ENCODE data around the gene CCDC158. TPM values are rescaled to one million over a fixed set of nuclear protein-coding genes. Genes with fewer than 3 reads are reported as not detected.
"Not testable (repeated sequence)": the region's sequence is repeated elsewhere in the genome, so short reads cannot be mapped to it uniquely, and the experiment has no call there.

Gene CCDC158
- total RNA-seq, 2 donors from 2014 or later: not detected

DNA sequence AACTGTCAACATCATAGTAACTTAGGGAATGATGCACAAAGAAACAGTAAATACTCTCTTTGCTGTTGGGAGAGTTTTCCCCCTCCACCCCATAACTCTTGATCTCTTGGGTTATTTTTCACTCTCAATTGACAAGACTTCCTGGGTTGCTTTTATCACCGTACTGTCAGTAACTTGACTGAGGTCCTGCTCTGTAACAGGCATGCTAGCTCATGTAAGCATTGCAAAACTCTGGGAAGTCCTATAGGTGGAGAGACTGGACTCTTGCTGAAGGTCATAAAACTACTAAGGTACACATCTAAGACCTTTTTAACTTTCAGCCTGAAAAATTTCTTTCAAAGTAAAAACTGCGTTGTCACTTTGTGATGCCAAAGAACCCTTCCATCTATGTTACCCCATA is 25.0 kb upstream of the CCDC158 start:
- no peak overlapping the region for H3K4me3 Mint-ChIP-seq
- H3K27ac Mint-ChIP-seq: no peak overlapping the region
- peaks cover 23% of the 10 kb centered on the region for H3K27me3 Mint-ChIP-seq (ENCODE audit: low read depth)
- ATAC-seq (replicated peaks in 1 of 2) (no peak), DNase-seq (no peak)
- H3K9me3 Mint-ChIP-seq: no peaks in the 10 kb centered on the region
- H3K36me3 Mint-ChIP-seq (ENCODE audit: insufficient read depth in 2 of 2): no peaks in the 10 kb centered on the region
- peaks cover 6% of the 10 kb centered on the region for H3K4me1 Mint-ChIP-seq (ENCODE audit: low read depth)

DNA sequence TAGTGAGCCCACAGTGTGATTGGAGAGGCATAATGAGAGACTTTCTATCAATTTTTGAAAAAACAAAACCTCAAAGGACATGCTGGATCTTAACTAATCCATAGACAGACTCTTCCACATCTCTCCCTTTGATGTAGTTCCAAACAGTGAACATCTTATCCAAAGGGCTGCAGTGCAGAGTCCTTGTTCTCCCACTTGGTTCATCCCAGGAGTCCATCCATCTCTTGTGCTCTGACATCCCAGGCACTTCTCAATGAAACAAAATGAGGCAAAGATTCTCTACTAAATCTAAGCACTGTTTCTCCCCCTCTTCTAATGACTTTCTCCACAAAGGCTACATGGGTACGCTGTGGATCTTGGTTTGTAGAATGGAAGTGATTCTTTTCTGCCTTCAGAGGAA is 22.4 kb upstream of the CCDC158 start:
- DNase-seq (no peak), ATAC-seq (replicated peaks in 1 of 2) (no peak)
- peaks cover 11% of the 10 kb centered on the region for H3K27me3 Mint-ChIP-seq (ENCODE audit: low read depth)
- H3K4me1 Mint-ChIP-seq (ENCODE audit: low read depth): no peaks in the 10 kb centered on the region
- no peaks in the 10 kb centered on the region for H3K36me3 Mint-ChIP-seq (ENCODE audit: insufficient read depth in 2 of 2)
- no peak overlapping the region for H3K27ac Mint-ChIP-seq
- H3K9me3 Mint-ChIP-seq: peaks cover 0 to 2% of the 10 kb centered on the region in 2 donors
- no peak overlapping the region for H3K4me3 Mint-ChIP-seq

DNA sequence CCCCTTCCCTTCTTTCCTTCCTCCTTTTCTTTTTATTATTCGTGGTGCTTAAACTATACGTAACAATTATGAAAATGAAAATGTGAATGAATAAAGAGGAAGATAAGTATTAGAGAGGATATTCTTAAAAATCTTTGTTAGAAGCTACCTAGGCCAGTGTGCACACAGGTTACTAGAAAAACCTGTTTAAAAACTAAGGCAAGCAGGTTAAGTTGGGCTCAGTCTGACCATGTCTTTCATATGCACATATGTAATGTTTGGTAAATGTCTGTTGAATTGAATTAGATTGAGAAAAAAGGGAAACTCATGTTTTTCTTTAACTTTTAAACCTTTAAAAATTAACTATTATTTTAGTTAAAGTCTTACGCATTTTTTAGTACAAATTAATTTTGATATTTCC is 21.9 kb upstream of the CCDC158 start:
- Mint-ChIP-seq H3K4me3 (no peak overlapping the region), H3K27me3 (ENCODE audit: low read depth) (peaks cover 16% of the 10 kb centered on the region), H3K4me1 (ENCODE audit: low read depth) (no peaks in the 10 kb centered on the region), H3K36me3 (ENCODE audit: insufficient read depth in 2 of 2) (no peaks in the 10 kb centered on the region), H3K27ac (no peak overlapping the region), H3K9me3 (peaks cover 0 to 3% of the 10 kb centered on the region in 2 donors)
- ATAC-seq (replicated peaks in 1 of 2) (no peak), DNase-seq (no peak)

DNA sequence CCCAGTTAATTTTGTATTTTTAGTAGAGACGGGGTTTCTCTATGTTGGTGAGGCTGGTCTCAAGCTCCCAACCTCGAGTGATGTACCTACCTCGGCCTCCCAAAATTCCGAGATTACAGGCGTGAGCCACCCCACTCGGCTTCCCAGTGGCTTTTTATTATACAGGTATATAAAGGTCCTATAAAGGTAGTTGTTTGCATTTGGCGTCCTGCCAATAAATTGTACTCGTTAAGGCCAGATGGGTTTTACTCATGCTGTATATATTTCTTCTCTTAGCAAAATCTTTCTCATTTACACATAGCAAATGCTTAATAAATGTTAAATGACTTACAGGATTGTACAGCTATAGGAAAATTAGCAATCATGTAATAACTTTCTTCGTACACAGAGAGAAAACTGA is 20.9 kb upstream of the CCDC158 start:
- DNase-seq (no peak), ATAC-seq (replicated peaks in 1 of 2) (no peak)
- H3K27me3 Mint-ChIP-seq (ENCODE audit: low read depth): peaks cover 21% of the 10 kb centered on the region
- no peaks in the 10 kb centered on the region for H3K36me3 Mint-ChIP-seq (ENCODE audit: insufficient read depth in 2 of 2)
- H3K4me1 Mint-ChIP-seq (ENCODE audit: low read depth): no peaks in the 10 kb centered on the region
- H3K4me3 Mint-ChIP-seq: no peak overlapping the region
- peaks cover 0 to 3% of the 10 kb centered on the region in 2 donors for H3K9me3 Mint-ChIP-seq
- H3K27ac Mint-ChIP-seq: no peak overlapping the region

DNA sequence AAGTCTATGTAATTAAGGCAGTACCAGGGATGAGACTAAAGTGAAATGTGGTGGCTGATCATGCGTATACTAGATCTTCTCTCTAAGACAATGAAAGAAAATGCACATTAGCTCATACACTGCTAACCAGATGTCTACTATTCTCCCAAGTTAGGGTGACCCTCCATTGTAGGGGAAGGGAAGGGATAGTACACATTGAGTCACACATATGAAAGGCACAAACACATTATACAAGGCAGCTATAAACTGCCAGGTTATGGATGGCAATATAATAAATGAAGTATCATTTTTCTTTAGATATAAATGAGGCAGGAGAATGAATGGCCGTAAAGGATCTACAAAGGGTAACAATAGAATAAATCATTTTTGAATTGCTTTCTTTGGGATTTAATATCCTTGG is 18.6 kb upstream of the CCDC158 start:
- H3K36me3 Mint-ChIP-seq (ENCODE audit: insufficient read depth in 2 of 2): no peaks in the 10 kb centered on the region
- no peak overlapping the region for H3K4me3 Mint-ChIP-seq
- DNase-seq: no peak
- H3K27ac Mint-ChIP-seq: no peak overlapping the region
- H3K4me1 Mint-ChIP-seq (ENCODE audit: low read depth): peaks cover 9% of the 10 kb centered on the region
- H3K9me3 Mint-ChIP-seq: peaks cover 0 to 3% of the 10 kb centered on the region in 2 donors
- peaks cover 37% of the 10 kb centered on the region for H3K27me3 Mint-ChIP-seq (ENCODE audit: low read depth)
- ATAC-seq (replicated peaks in 1 of 2): no peak

DNA sequence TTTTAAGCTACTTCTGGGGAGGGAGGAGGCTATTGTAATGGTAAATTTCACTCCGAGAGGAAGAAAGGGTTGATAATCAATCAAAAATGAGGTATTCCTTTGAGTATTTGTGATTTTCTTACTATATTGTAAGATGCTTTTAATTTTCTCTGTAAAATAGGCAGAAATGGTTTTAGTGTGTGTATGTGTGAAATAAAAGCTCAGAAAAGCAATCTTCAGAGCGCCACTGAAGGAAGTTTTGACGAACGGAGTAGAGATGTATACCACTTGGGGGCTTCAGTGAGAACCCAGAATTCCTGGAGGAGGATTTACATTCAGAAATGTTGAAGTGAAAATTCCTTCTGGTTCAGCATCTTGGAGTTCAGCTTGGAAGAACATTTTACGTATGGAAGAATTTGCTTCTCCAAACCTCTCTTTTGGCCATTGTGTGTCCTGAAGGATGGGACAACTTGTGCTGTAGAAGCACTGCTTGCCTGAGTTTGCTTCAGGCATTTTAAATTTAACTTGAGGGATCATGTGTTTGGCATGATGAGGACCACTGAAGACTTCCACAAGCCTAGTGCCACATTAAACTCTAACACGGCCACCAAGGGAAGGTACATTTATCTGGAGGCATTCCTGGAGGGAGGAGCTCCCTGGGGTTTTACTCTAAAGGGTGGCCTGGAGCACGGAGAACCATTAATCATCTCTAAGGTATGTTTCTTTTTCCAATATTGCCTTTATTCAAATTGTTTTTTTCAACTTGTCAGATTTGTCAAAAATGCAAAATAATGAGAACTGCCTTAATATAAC is 14.8 kb upstream of the CCDC158 start:
- H3K27ac Mint-ChIP-seq: no peak overlapping the region
- peaks cover 47% of the 10 kb centered on the region for H3K27me3 Mint-ChIP-seq (ENCODE audit: low read depth)
- peaks cover 0 to 3% of the 10 kb centered on the region in 2 donors for H3K9me3 Mint-ChIP-seq
- ATAC-seq (replicated peaks in 1 of 2) (no peak), DNase-seq (no peak)
- peaks cover 9% of the 10 kb centered on the region for H3K4me1 Mint-ChIP-seq (ENCODE audit: low read depth)
- H3K36me3 Mint-ChIP-seq (ENCODE audit: insufficient read depth in 2 of 2): no peaks in the 10 kb centered on the region
- H3K4me3 Mint-ChIP-seq: no peak overlapping the region

DNA sequence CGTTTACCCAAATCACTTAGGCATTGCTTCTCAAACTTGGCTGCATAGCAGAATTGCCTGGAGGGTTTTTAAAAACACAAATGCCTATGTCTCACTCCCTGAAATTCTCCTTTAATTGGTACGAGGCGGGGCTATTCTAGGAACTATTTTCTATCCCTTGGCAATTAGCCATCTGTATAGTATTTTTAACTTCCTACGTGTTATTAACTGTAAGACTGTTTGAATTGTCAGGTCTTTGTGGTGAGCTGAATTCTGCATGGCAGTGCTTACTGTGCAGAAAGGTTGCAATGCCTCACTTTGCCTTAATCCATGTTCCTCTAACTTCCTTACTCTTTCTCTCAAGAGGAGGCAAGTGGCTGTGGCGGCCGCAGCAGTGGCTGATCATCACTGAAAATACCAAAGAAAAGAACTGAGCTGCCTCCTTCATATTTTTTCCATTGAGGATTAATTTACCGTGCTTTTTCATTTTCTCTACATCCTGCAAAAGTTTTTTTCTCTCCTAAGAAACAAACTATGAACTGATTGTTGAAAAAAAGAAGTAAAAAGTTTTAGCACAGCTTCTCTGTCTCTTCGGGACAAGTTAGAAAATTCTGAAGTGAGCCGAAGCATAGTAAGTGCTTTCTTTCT is 14.1 kb upstream of the CCDC158 start, which contains the start of gene SHROOM3:
SHROOM3 (plus strand) TSS at position 329 of the 627 bp plus-strand sequence. CDS start 824 bp downstream, outside the sequence.
- Mint-ChIP-seq H3K9me3 (peaks cover 0 to 3% of the 10 kb centered on the region in 2 donors), H3K4me3 (no peak within 1 kb of the TSS), H3K36me3 (ENCODE audit: insufficient read depth in 2 of 2) (no peaks in the 10 kb centered on the region), H3K27me3 (ENCODE audit: low read depth) (peaks cover 47% of the 10 kb centered on the region), H3K4me1 (ENCODE audit: low read depth) (peaks cover 9% of the 10 kb centered on the region), H3K27ac (no peak within 1 kb of the TSS)
- DNase-seq (no peak), ATAC-seq (replicated peaks in 1 of 2) (no peak)

DNA sequence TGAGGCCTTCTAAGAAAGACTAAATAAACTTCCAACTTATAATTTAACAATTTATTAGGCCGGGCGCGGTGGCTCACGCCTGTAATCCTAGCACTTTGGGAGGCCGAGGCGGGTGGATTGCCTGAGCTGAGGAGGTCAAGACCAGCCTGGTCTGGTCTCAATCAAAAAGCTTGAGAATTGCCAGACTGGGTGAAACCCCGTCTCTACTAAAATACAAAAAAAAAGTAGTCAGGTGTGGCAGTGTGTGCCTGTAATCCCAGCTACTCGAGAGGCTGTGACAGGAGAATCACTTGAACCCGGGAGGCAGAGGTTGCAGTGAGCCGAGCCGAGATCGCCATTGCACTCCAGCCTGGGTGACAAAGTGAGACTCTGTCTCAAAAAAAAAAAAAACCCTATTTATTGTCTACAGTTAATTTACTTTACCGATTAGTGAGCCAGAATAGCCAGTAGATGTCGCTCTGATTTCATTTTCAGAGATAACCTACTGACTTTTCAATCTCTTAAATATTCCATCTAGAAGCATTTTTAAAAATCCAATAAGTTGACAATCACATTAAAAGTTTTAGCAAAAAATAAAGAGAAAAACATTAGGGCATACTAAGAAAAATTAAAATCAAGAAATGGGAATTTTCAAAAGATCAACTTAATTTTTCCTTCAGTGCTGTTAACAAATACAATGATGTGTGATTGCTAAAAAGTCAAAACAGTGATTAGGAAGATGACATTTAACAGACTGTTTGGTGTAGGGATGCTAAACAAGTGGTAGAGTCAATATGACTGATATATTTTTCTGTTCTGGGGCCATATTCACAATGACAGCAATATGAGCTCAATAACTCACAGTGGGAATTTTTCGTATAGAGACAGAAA is 9.8 kb upstream of the CCDC158 start:
- H3K4me3 Mint-ChIP-seq: no peak overlapping the region
- H3K4me1 Mint-ChIP-seq (ENCODE audit: low read depth): peaks cover 9% of the 10 kb centered on the region
- H3K9me3 Mint-ChIP-seq: no peaks in the 10 kb centered on the region
- DNase-seq (no peak), ATAC-seq (replicated peaks in 1 of 2) (peak in 1 of 2 donors; percentile 44)
- no peak overlapping the region for H3K27ac Mint-ChIP-seq
- no peaks in the 10 kb centered on the region for H3K36me3 Mint-ChIP-seq (ENCODE audit: insufficient read depth in 2 of 2)
- peaks cover 29% of the 10 kb centered on the region for H3K27me3 Mint-ChIP-seq (ENCODE audit: low read depth)

DNA sequence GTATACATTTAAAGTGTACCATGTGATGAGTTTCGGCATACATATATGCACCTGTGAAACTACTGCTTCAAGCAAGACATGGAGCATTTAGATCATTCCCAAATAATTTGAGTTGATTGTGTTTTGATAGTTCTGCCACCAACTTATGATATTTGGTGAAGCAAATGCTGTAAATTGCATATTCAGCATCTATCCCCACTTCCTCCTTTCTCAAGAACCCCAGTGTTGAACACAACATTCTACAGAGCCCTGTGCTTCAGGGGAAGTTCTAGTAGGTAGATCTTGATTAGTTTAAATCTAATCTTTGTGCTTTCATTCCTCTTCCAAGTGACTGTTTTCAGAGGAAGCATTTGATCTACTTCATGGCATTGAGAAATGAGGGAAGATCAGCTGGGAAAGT is 8.7 kb upstream of the CCDC158 start:
- H3K27me3 Mint-ChIP-seq (ENCODE audit: low read depth): peaks cover 23% of the 10 kb centered on the region
- no peak overlapping the region for H3K27ac Mint-ChIP-seq
- no peaks in the 10 kb centered on the region for H3K36me3 Mint-ChIP-seq (ENCODE audit: insufficient read depth in 2 of 2)
- DNase-seq: no peak
- no peak for ATAC-seq (replicated peaks in 1 of 2)
- no peaks in the 10 kb centered on the region for H3K9me3 Mint-ChIP-seq
- H3K4me3 Mint-ChIP-seq: no peak overlapping the region
- peaks cover 2% of the 10 kb centered on the region for H3K4me1 Mint-ChIP-seq (ENCODE audit: low read depth)

DNA sequence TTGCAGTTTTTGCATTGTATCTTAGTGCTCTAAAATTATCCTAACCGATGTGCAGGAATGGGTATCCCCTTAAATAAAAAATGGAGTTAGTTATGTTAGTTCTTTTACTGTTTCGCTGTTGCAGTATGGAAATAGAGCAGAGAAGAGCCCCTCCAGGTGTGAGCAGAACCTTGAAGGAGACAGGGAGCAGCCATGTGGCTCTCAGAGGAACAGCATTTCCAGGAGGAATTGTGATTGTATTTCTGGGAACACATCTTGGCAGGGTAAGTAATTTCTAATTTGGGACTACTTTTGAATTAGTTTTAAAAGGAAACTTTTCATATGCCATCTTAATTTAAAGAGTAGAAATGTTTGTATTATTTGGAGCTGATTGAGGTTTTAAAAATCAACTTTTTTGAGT is 5.3 kb upstream of the CCDC158 start:
- H3K27me3 Mint-ChIP-seq (ENCODE audit: low read depth): peaks cover 23% of the 10 kb centered on the region

DNA sequence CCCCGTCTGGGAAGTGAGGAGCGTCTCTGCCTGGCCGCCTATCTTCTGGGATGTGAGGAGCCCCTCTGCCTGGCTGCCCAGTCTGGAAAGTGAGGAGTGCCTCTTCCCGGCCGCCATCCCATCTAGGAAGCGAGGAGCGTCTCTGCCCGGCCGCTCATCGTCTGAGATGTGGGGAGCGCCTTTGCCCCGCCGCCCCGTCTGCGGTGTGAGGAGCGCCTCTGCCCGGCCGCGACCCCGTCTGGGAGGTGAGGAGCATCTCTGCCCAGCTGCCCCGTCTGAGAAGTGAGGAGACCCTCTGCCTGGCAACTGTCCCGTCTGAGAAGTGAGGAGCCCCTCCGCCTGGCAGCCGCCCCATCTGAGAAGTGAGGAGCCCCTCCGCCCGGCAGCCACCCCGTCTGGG is 2.2 kb upstream of the CCDC158 start:
- not testable (repeated sequence) for H3K4me3 Mint-ChIP-seq; H3K4me1 Mint-ChIP-seq (ENCODE audit: low read depth); H3K36me3 Mint-ChIP-seq (ENCODE audit: insufficient read depth in 2 of 2); DNase-seq; ATAC-seq (replicated peaks in 1 of 2); H3K9me3 Mint-ChIP-seq; H3K27ac Mint-ChIP-seq
- H3K27me3 Mint-ChIP-seq (ENCODE audit: low read depth): peaks cover 42% of the 10 kb centered on the region

More for the DNA sequence above, 5.3 kb upstream of the CCDC158 start:
- Mint-ChIP-seq H3K4me3 (no peak overlapping the region), H3K27ac (no peak overlapping the region), H3K36me3 (ENCODE audit: insufficient read depth in 2 of 2) (peaks cover 0 to 3% of the 10 kb centered on the region in 2 donors), H3K4me1 (ENCODE audit: low read depth) (peaks cover 6% of the 10 kb centered on the region), H3K9me3 (peaks cover 0 to 2% of the 10 kb centered on the region in 2 donors)
- DNase-seq (no peak), ATAC-seq (replicated peaks in 1 of 2) (no peak)

DNA sequence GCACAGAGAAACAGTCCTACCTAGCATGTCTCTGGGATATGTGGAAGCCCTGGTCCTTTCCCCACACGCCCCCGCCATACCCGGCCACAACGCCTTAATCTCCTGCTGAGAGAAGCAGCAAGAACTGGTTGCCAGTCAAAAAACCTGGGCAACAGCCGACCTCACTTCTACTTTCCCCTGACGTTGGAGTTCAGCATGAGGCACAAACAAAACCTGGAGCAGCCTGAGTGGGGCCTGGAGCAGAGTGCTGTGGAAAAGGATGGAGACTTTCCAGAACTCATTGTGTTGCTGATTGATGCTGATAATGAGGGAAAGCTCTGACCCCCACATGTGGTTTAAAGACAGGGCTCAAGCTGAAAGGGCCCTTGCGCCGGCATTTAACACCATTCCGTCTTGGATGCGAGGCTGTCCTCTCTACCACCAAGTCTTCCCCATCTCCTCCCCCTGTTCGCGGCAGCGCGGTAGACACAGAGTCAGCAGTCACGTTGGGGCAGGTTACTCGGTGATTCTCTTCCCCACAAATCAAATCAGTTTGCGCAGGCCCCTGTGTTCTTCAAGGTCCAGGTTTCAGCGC is 666 bp downstream of the CCDC158 start:
- Mint-ChIP-seq H3K9me3 (peaks cover 0 to 2% of the 10 kb centered on the region in 2 donors), H3K4me1 (ENCODE audit: low read depth) (peaks cover 6% of the 10 kb centered on the region), H3K36me3 (ENCODE audit: insufficient read depth in 2 of 2) (peaks cover 0 to 4% of the 10 kb centered on the region in 2 donors), H3K27me3 (ENCODE audit: low read depth) (peaks cover 31% of the 10 kb centered on the region), H3K4me3 (peak overlapping the region; percentile 69 to 70), H3K27ac (no peak overlapping the region)
- DNase-seq: no peak
- no peak for ATAC-seq (replicated peaks in 1 of 2)

Data from activated T-cell treated with anti-CD3 and anti-CD28 coated beads, Interleukin-2, amount 50 U/mL, for 72 hours (primary cell).